22Rv1 (cell line): Measurements from ENCODE around the gene RIT2.

Experiments
- CTCF ChIP-seq: fragments of 450-650 bp; IDR thresholded peaks from 2 replicates; pipeline ENCODE4 v1.5.1; 2017; ENCODE audit warnings: mild to moderate bottlenecking
- ZFX ChIP-seq: fragments of 450-650 bp; IDR thresholded peaks from 2 replicates; pipeline ENCODE4 v1.6.1; 2017; ENCODE audit warnings: antibody characterized with exemption, borderline replicate concordance

DNA sequence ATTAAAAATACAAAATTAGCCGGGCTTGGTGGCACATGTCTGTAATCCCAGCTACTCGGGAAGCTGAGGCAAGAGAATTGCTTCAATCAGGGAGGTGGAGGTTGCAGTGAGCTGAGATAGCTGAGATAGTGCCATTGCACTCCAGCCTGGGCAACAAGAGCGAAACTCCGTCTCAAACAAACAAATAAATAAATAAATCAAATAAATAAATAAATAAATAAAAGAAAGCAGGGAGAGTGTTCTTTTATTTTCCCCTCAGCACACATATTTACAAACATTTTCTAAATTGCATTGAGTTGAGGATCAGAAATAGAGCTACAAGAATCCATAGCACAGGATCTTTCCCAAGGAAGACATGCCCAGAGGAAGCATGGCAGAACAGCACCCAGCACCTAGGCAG is 71.9 kb downstream of the RIT2 start:
- no peak for TF ChIP-seq CTCF
- no peak for TF ChIP-seq ZFX
